ENCODE data around the gene GDF2. TPM values are rescaled to one million over a fixed set of nuclear protein-coding genes. Genes with fewer than 3 reads are reported as not detected.

Gene GDF2
- total and polyA plus RNA-seq, 10 of the 15 experiments (the other 5 are each of a cell fraction or from before 2014, with no cell fraction given) = not detected

GRCh38 chr10:47331491-47331890, 9.2 kb downstream of the GDF2 start:
- no peaks in the 10 kb centered on the region for H3K36me3 ChIP-seq (ENCODE audit: control insufficient read depth in 2 of 2, insufficient read depth in 2 of 2, low read length in 1 of 2)
- ATAC-seq = no peak
- H3K9ac ChIP-seq (ENCODE audit: control insufficient read depth, insufficient read depth, low read length) = no peak overlapping the region
- no peaks in the 10 kb centered on the region for H3K4me1 ChIP-seq (ENCODE audit: control insufficient read depth, insufficient read depth, low read length)
- no peak overlapping the region for H3K4me3 ChIP-seq
- no peaks in the 10 kb centered on the region for H3K79me2 ChIP-seq (ENCODE audit: control insufficient read depth, insufficient read depth, low read length)
- H3K4me2 ChIP-seq (ENCODE audit: control insufficient read depth, insufficient read depth) = no peak overlapping the region
- no peak for FAIRE-seq
- ChIA-PET CTCF (interaction anchor here (1.4 to 2.9 kb wide), 3 partner anchors 9 to 306 kb away, joined by 4 to 7 read pairs (median 5); no protein-coding TSS in a partner anchor), POLR2A (no interaction called here), SMC1A (ENCODE audit: uncharacterized antibody, unreplicated experiment) (no interaction called here), RAD21 (ENCODE audit: unreplicated experiment) (no interaction called here)
- no peak for DNase-seq (ENCODE audit: low read depth, low spot score)
- intact Hi-C loops (cut with micrococcal nuclease; ENCODE audit: unreplicated experiment) (no loop called here), in situ Hi-C loops (cut with MboI) (no loop called here)
- no peaks in the 10 kb centered on the region for H3K9me3 ChIP-seq (replicated peaks; ENCODE audit: control insufficient read depth, insufficient read depth, low read length)
- WGBS (ENCODE audit: insufficient coverage, insufficient replicate concordance, low lambda C conversion rate, missing lambda C conversion rate) = 38% methylated on average over 9 of the region's 9 CpGs
- TF ChIP-seq ZBTB4 (CRISPR knock-in tag; IDR thresholded peaks at IDR 0.05) = no peak
- no peak for TF ChIP-seq ZNF217 (IDR thresholded peaks at IDR 0.05)
- TF ChIP-seq WRNIP1 (IDR thresholded peaks at IDR 0.05; ENCODE audit: borderline replicate concordance, low read depth, low read length) = no peak
- TF ChIP-seq PKNOX1 (IDR thresholded peaks at IDR 0.05) = no peak
- no peak for TF ChIP-seq PML (IDR thresholded peaks at IDR 0.05; ENCODE audit: low read length)
- no peak for TF ChIP-seq SRF (IDR thresholded peaks at IDR 0.05; ENCODE audit: low read depth in 2 of 2, low read length in 2 of 2)
- TF ChIP-seq E2F4 (IDR thresholded peaks at IDR 0.05; ENCODE audit: low read depth, low read length) = no peak
- TF ChIP-seq ATF2 (IDR thresholded peaks at IDR 0.05; ENCODE audit: low read length) = no peak
- TF ChIP-seq NR2C1 (IDR thresholded peaks at IDR 0.05) = no peak
- no peak for TF ChIP-seq ZNF24 (IDR thresholded peaks at IDR 0.05)
- TF ChIP-seq IRF4 (IDR thresholded peaks at IDR 0.05; ENCODE audit: low read depth, low read length) = no peak
- no peak for TF ChIP-seq CEBPB (IDR thresholded peaks at IDR 0.05; ENCODE audit: borderline replicate concordance in 1 of 2, low read depth in 2 of 2, low read length in 2 of 2)
- H4K20me1 ChIP-seq (ENCODE audit: control insufficient read depth, insufficient read depth) = no peaks in the 10 kb centered on the region; the same call in 1 of the 2 replicates
- H3K27ac ChIP-seq (ENCODE audit: control insufficient read depth, insufficient read depth) = no peak overlapping the region
- H3K27me3 ChIP-seq (replicated peaks in 1 of 2; ENCODE audit: control insufficient read depth in 2 of 2, insufficient read depth in 2 of 2, low read length in 1 of 2) = no peaks in the 10 kb centered on the region; a peak in 2 of 4 replicates
- no TSS peak for BruUV-seq (replicated peaks)
- no peak overlapping the region for H2AFZ ChIP-seq (ENCODE audit: control insufficient read depth, low read depth, low read length)

Data from GM12878 (cell line).